ENCODE measurements around the gene FRAS1. TPM values are rescaled to one million over a fixed set of nuclear protein-coding genes. Genes with fewer than 3 reads are reported as not detected.
A peak's percentile ranks its signal among the peaks of the same experiment; 100 is the strongest.

The FRAS1 gene
- polyA plus RNA-seq, 1 donor from 2014 or later = 2.8 TPM

DNA sequence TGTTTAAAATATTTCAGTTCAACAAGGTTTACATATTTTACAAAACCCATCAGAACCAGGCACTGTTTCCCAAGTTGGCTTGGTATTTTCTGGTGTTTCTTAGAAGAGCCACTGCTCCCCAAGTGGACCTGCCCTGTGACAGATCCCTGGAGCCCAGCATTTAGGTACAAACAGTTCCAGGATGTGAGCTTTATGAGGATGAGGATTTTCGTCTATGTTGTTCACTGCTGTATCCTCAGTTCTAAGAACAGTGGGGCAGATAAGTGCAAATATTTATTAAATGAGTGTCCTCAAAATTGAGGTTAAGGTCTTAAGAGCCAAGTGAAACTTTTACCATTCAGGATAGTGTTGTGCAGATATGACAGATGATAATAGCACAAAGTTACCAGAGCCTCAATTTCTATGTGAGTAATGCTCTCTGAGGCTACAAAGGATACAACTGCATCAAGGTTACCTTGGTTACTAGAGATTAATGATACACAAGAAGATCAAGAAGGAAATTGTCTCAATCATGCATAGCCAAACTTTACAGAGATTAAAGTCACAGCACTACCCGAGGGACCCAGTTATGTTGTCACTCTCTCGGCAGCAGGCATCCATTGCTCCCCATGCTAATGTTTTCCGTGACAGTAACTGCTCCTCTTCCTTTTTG is 531.9 kb downstream of the FRAS1 start:
- H3K27me3 ChIP-seq (ENCODE audit: insufficient read depth, low read depth, low read length) = no peaks in the 10 kb centered on the region
- no peaks in the 10 kb centered on the region for H3K9me2 ChIP-seq (ENCODE audit: insufficient read depth, low read length)
- TF ChIP-seq RAD21 (conservative IDR thresholded peaks at IDR 0.05) (no peak), TAF1 (IDR thresholded peaks at IDR 0.05; ENCODE audit: low read depth) (no peak), SMC3 (conservative IDR thresholded peaks at IDR 0.05; ENCODE audit: poor library complexity) (peak; percentile 12), POLR2AphosphoS5 (IDR thresholded peaks at IDR 0.05) (peak; percentile 86), EP300 (conservative IDR thresholded peaks at IDR 0.05; ENCODE audit: poor library complexity, severe bottlenecking) (peak; percentile 97), EZH2 (IDR thresholded peaks at IDR 0.05; ENCODE audit: borderline replicate concordance, insufficient read depth, low read length, poor library complexity, severe bottlenecking) (no peak), MXI1 (conservative IDR thresholded peaks at IDR 0.05; ENCODE audit: poor library complexity, severe bottlenecking) (peak; percentile 54)
- TF ChIP-seq, protein P1, sequence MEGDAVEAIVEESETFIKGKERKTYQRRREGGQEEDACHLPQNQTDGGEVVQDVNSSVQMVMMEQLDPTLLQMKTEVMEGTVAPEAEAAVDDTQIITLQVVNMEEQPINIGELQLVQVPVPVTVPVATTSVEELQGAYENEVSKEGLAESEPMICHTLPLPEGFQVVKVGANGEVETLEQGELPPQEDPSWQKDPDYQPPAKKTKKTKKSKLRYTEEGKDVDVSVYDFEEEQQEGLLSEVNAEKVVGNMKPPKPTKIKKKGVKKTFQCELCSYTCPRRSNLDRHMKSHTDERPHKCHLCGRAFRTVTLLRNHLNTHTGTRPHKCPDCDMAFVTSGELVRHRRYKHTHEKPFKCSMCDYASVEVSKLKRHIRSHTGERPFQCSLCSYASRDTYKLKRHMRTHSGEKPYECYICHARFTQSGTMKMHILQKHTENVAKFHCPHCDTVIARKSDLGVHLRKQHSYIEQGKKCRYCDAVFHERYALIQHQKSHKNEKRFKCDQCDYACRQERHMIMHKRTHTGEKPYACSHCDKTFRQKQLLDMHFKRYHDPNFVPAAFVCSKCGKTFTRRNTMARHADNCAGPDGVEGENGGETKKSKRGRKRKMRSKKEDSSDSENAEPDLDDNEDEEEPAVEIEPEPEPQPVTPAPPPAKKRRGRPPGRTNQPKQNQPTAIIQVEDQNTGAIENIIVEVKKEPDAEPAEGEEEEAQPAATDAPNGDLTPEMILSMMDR (IDR thresholded peaks at IDR 0.05; ENCODE audit: poor library complexity, severe bottlenecking) = no peak
- TF ChIP-seq, protein P2, sequence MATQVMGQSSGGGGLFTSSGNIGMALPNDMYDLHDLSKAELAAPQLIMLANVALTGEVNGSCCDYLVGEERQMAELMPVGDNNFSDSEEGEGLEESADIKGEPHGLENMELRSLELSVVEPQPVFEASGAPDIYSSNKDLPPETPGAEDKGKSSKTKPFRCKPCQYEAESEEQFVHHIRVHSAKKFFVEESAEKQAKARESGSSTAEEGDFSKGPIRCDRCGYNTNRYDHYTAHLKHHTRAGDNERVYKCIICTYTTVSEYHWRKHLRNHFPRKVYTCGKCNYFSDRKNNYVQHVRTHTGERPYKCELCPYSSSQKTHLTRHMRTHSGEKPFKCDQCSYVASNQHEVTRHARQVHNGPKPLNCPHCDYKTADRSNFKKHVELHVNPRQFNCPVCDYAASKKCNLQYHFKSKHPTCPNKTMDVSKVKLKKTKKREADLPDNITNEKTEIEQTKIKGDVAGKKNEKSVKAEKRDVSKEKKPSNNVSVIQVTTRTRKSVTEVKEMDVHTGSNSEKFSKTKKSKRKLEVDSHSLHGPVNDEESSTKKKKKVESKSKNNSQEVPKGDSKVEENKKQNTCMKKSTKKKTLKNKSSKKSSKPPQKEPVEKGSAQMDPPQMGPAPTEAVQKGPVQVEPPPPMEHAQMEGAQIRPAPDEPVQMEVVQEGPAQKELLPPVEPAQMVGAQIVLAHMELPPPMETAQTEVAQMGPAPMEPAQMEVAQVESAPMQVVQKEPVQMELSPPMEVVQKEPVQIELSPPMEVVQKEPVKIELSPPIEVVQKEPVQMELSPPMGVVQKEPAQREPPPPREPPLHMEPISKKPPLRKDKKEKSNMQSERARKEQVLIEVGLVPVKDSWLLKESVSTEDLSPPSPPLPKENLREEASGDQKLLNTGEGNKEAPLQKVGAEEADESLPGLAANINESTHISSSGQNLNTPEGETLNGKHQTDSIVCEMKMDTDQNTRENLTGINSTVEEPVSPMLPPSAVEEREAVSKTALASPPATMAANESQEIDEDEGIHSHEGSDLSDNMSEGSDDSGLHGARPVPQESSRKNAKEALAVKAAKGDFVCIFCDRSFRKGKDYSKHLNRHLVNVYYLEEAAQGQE (IDR thresholded peaks at IDR 0.05; ENCODE audit: borderline replicate concordance) = no peak
- H3K79me2 ChIP-seq (replicated peaks; ENCODE audit: insufficient read depth, low read length) = no peaks in the 10 kb centered on the region
- no peaks in the 10 kb centered on the region for H3K9me3 ChIP-seq (ENCODE audit: low read length)
- no peaks in the 10 kb centered on the region for H3K36me3 ChIP-seq (ENCODE audit: insufficient read depth, low read length)
- peak overlapping the region; percentile 47 for H3K4me3 ChIP-seq (ENCODE audit: low read length)
- peak overlapping the region; percentile 44 for H3K9ac ChIP-seq (ENCODE audit: low read length)
- no peaks in the 10 kb centered on the region for H4K20me1 ChIP-seq (ENCODE audit: insufficient read depth)
- H3K27ac ChIP-seq (ENCODE audit: low read length) = peak overlapping the region; percentile 82
- H3K4me2 ChIP-seq (ENCODE audit: low read length) = peak overlapping the region; percentile 40
- H2AFZ ChIP-seq (ENCODE audit: low read depth, low read length) = no peak overlapping the region
- peaks cover 2% of the 10 kb centered on the region for H3F3A ChIP-seq (ENCODE audit: insufficient read depth, low read length, poor library complexity, severe bottlenecking)

DNA sequence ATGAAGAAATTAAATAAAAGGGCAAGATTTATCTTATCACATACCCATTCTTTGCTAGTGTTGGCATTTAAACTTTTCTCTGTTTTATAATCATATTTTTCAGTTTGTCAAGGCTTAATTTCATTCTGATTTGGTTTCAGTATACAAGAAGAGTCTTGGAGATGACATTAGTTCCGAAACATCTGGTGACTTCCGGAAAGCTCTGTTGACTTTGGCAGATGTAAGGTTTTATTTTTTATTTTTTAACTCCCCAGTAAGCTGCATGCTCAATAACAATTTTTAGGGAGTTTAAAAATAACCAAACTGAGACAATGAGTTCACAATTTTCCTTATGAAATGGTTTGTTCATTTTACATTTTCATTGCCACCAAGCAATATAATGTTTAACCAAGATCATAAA is 534.3 kb downstream of the FRAS1 start:
- Histone ChIP-seq H3K9me3 (ENCODE audit: low read length) (no peaks in the 10 kb centered on the region), H3F3A (ENCODE audit: insufficient read depth, low read length, poor library complexity, severe bottlenecking) (peaks cover 2% of the 10 kb centered on the region), H2AFZ (ENCODE audit: low read depth, low read length) (no peak overlapping the region), H4K20me1 (ENCODE audit: insufficient read depth) (no peaks in the 10 kb centered on the region), H3K9me2 (ENCODE audit: insufficient read depth, low read length) (no peaks in the 10 kb centered on the region), H3K4me2 (ENCODE audit: low read length) (no peak overlapping the region), H3K79me2 (replicated peaks; ENCODE audit: insufficient read depth, low read length) (no peaks in the 10 kb centered on the region), H3K4me3 (ENCODE audit: low read length) (no peak overlapping the region), H3K36me3 (ENCODE audit: insufficient read depth, low read length) (no peaks in the 10 kb centered on the region), H3K9ac (ENCODE audit: low read length) (no peak overlapping the region), H3K27me3 (ENCODE audit: insufficient read depth, low read depth, low read length) (no peaks in the 10 kb centered on the region), H3K27ac (ENCODE audit: low read length) (no peak overlapping the region)
- TF ChIP-seq POLR2AphosphoS5 (IDR thresholded peaks at IDR 0.05) = no peak
- TF ChIP-seq SMC3 (conservative IDR thresholded peaks at IDR 0.05; ENCODE audit: poor library complexity) = no peak
- TF ChIP-seq EZH2 (IDR thresholded peaks at IDR 0.05; ENCODE audit: borderline replicate concordance, insufficient read depth, low read length, poor library complexity, severe bottlenecking) = no peak
- no peak for TF ChIP-seq MXI1 (conservative IDR thresholded peaks at IDR 0.05; ENCODE audit: poor library complexity, severe bottlenecking)
- TF ChIP-seq TAF1 (IDR thresholded peaks at IDR 0.05; ENCODE audit: low read depth) = no peak
- no peak for TF ChIP-seq EP300 (conservative IDR thresholded peaks at IDR 0.05; ENCODE audit: poor library complexity, severe bottlenecking)
- no peak for TF ChIP-seq RAD21 (conservative IDR thresholded peaks at IDR 0.05)
- TF ChIP-seq, protein P1 (IDR thresholded peaks at IDR 0.05; ENCODE audit: poor library complexity, severe bottlenecking) = no peak
- TF ChIP-seq, protein P2 (IDR thresholded peaks at IDR 0.05; ENCODE audit: borderline replicate concordance) = no peak

All from neural cell (in vitro differentiated cells).